DMS53 treated with DMSO at 0.1 percent for 48 hours (cell line): ENCODE data around the gene SIDT2.
"Not testable (repeated sequence)": the region's sequence is repeated elsewhere in the genome, so short reads cannot be mapped to it uniquely, and the experiment has no call there.

ENCODE experiments used
- DNase-seq: peaks from one replicate; lab custom pipeline; 2025; ENCODE audit not compliant: unreplicated experiment; lab: John Stamatoyannopoulos, UW

Gene SIDT2

GRCh38 chr11:117178210-117179034 lies at the start of gene SIDT2:
SIDT2 (plus strand) TSS chr11:117178743; CDS start chr11:117179264, 521 bp downstream.
- DNase-seq: peak; percentile 82

DNA sequence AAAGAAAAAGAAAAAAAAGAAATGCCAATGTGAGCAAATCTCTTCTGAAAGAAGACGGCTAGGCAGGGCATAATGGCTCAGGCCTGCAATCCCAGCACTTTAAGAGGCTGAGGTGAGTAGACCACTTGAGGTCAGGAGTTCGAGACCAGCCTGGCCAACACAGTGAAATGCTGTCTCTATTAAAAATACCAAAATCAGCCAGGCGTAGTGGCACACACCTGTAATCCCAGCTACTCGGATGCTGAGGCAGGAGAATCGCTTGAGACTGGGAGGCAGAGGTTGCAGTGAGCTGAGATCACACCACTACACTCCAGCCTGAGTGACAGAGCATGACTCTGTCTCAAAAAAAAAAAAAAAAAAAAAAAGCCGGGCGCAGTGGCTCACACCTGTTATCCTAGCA lies 48.1 kb upstream of the SIDT2 start:
- not testable (repeated sequence) for DNase-seq

DNA sequence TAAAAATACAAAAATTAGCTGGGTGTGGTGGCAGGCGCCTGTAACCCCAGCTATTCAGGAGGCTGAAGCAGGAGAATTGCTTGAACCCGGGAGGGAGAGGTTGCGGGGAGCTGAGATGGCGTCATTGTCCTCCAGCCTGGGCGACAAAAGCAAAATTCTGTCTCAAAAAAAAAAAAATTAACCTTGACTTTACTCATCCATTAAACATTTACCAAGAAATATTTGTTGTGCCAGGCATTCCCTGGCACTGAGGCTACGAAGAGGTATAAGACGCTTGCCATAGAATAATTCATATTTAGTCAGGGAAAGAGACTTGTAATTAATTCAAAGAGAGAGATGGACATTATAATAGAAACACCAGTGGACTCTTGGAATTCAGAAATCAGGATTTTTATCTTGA lies 47.7 kb upstream of the SIDT2 start:
- DNase-seq: no peak

- DNase-seq: no peak
Observed at GRCh38 chr11:117134431-117134830, 44.1 kb upstream of the SIDT2 start.

DNA sequence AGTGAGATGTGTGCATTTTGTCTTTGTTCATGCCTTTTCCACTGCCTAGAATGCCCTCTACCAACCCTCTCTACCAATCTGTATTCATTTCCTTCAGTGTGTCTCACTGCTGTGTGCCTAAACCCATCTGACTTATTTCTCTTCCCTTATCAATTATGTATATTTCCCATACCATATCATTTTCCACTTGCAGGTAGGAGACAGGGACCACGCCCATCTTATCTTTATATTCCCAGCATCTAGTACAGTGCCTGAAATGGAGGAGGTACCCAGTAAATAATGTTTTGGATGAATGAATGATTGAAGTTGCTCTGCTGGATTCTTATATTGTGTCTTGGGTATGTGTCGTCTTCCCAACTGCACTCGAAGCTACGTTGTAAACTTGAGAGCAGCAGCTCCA lies 43.6 kb upstream of the SIDT2 start:
- not testable (repeated sequence) for DNase-seq

GRCh38 chr11:117137223-117138086 lies 41.1 kb upstream of the SIDT2 start:
- DNase-seq: not testable (repeated sequence)

GRCh38 chr11:117143390-117143789 lies 35.2 kb upstream of the SIDT2 start:
- peak; percentile 54 for DNase-seq

GRCh38 chr11:117143871-117144476 lies 34.6 kb upstream of the SIDT2 start, which contains the start of gene PAFAH1B2:
PAFAH1B2 (plus strand) TSS chr11:117144287; CDS start chr11:117152448, 8,161 bp downstream.
- peak; percentile 80 for DNase-seq

- DNase-seq: peak; percentile 14
Observed at GRCh38 chr11:117144477-117145392, 33.8 kb upstream of the SIDT2 start.

- no peak for DNase-seq
Observed at GRCh38 chr11:117145393-117145761, 33.2 kb upstream of the SIDT2 start.

DNA sequence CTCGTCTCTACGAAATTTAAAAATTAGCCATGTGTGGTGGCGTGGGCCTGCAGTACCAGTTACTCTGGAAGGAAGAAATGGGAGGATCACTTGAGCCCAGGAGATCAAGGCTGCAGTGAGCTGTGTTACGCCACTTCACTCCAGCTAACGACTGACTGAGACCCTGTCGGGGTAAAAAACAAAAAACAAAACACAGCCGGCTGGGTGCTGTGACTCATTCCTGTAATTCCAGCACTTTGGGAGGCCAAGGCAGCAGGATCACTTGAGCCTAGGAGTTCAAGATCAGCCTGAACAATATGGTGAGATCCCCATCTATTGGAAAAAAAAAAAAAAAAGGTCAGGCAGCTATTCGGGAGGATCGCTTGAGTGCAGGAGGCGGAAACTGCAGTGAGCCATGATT lies 32.0 kb upstream of the SIDT2 start:
- no peak for DNase-seq

GRCh38 chr11:117152066-117152465 lies 26.5 kb upstream of the SIDT2 start:
- no peak for DNase-seq

DNA sequence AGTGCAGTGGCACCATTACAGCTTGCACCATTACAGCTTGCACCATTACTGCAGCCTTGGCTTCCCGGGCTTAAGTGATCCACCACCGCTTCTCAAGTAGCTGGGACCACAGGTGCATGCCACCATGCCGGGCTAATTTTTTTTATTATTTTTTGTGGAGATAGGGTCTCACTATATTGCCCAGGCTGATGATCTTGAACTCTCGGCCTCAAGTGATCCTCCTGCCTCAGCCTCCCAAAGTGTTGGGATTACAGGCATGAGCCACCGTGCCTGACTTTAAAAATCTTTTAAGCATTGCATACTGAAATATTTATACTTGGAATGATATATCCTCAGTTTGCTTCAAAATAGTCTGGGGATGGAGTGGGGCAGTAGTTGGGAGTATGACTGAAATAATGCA lies 24.1 kb upstream of the SIDT2 start:
- no peak for DNase-seq

- DNase-seq: no peak
Observed at GRCh38 chr11:117157507-117157906, 21.0 kb upstream of the SIDT2 start.

DNA sequence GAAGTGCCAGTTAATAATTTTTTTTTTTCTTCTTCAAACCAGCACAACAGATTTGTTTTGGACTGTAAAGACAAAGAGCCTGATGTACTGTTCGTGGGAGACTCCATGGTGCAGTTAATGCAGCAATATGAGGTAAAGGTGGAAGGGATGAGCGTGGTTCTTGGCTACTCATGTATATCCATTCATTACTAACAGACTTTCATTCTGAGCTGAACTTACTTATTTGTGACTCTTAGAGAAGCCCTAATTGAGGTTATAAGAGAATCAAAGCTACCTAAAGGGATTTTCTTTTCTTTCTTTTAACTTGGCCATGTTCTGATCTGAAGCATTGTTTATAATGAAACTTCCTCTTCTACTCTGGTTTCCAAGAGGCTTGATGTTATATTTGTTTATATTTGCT lies 18.7 kb upstream of the SIDT2 start:
- DNase-seq: no peak

GRCh38 chr11:117160826-117161225 lies 17.7 kb upstream of the SIDT2 start:
- DNase-seq: no peak

GRCh38 chr11:117166491-117166890 lies 12.1 kb upstream of the SIDT2 start:
- no peak for DNase-seq

DNA sequence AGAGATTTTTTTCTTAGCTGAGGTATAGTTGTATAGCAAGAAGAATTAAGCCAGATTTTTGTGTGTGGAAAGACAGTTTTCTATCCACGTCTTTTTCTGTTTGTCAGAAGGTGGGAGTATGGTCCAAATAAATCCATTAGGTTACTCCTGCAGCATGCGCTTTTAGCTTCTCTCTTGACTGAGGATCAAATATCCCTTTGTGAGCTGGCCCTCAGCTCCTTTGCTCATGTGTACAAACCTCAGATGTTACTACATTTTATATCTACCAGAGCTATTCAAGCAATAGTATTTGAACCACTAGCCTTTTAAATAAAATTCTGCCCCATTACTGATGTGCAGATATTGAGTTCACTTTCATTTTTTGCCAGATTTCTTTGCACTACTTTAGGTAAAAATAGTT lies 8.8 kb upstream of the SIDT2 start:
- DNase-seq: no peak

DNA sequence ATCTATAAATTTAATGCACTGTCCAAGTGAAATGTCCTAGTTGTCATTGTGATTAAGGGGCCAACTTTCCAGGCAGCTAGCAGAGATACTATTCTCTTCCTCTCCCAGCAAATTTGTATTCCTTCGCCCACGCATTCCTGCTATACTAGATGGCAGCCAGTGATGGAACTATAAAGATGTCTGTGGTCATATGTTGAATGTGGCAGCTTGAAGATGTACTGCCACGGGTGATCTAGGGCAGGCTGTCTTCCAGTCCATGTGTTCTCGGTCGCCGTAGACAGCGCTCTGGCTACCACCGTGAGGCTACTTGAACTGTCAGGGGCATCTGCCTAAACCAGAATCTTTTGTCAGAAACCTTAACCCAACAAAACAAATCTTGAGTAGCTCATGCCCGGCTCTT lies 8.3 kb upstream of the SIDT2 start:
- no peak for DNase-seq

- no peak for DNase-seq
Observed at GRCh38 chr11:117171007-117171403, 7.5 kb upstream of the SIDT2 start.
